HCT116 (cell line): ENCODE data around the gene BMP7. TPM values are rescaled to one million over a fixed set of nuclear protein-coding genes. Genes with fewer than 3 reads are reported as not detected.
A peak's percentile ranks its signal among the peaks of the same experiment; 100 is the strongest.

Source experiments
- ATAC-seq: fragments of 200-7000 bp; cut with Tn5 transposase; 2 replicates; pipeline ENCODE4 v1.9.1; 2020; ENCODE audit warnings: mild to moderate bottlenecking, moderate library complexity
- BruUV-seq: library from RNA; stranded (reverse); fragments of 400-500 nt; replicated peaks from 2 replicates; lab custom pipeline; 2021; lab: Mats Ljungman, UMichigan
- CTCF ChIA-PET: fragments of 300-600 bp; sonication (Branson Sonifier 250); formaldehyde crosslinking; loops from one replicate; lab custom pipeline; 2021; ENCODE audit warnings: antibody characterized with exemption; lab: Charles Lee
- POLR2A ChIA-PET: fragments of 300-600, 350-600 bp; sonication (Branson Sonifier 250); formaldehyde crosslinking; loops from one replicate; lab custom pipeline; 2021; ENCODE audit warnings: antibody characterized with exemption; lab: Charles Lee
- RAD21 ChIA-PET, 2 experiments: fragments of 300-600 bp; sonication (Branson Sonifier 250); formaldehyde crosslinking; loops; one replicate each; lab custom pipeline; 2023; ENCODE audit warnings: low total read pairs in 2 of 2; ENCODE audit not compliant: uncharacterized antibody in 2 of 2, unreplicated experiment in 2 of 2, low non-redundant PET in 1 of 2; lab: Charles Lee
- DNase-seq: peaks from one replicate; pipeline ENCODE4 v3.0.0-alpha.2; 2010; ENCODE audit warnings: low read depth, low spot score
- H2AFZ ChIP-seq: fragments of 200-600 bp; shearing (Covaris generic), sonication (generic); 2 replicates; pipeline ENCODE4 v1.6.1; 2017; ENCODE audit warnings: low read depth, mixed run types, mixed read lengths, antibody characterized with exemption, low read length; ENCODE audit not compliant: poor library complexity, severe bottlenecking
- H3K27ac ChIP-seq: 2 replicates; pipeline ENCODE4 v1.5.1; 2012; ENCODE audit warnings: low read depth, low read length
- H3K27me3 ChIP-seq: fragments of 200-600 bp; sonication (generic); 2 replicates; pipeline ENCODE4 v1.6.1; 2016; ENCODE audit warnings: mixed run types, low read length, mixed read lengths; ENCODE audit not compliant: insufficient read depth
- H3K36me3 ChIP-seq, 2 experiments: fragments of 200-500 bp in 1 of 2; fragments of 200-600 bp in 1 of 2; sonication (Bioruptor generic) in 1 of 2; sonication (generic) in 1 of 2; 2 replicates each; pipeline versions ENCODE4 v1.5.1 to v1.6.1; 2014 to 2016; ENCODE audit warnings: low read length in 2 of 2, inconsistent platforms in 1 of 2, mixed read lengths in 1 of 2, mixed run types in 1 of 2; ENCODE audit not compliant: insufficient read depth in 2 of 2, control insufficient read depth in 1 of 2
- H3K4me1 ChIP-seq, 2 experiments: fragments of 200-600 bp in 1 of 2; sonication (generic) in 1 of 2; 2 replicates each; pipeline versions ENCODE4 v1.5.1 to v1.6.1; 2012 to 2017; ENCODE audit warnings: low read length in 2 of 2, inconsistent platforms in 1 of 2, mild to moderate bottlenecking in 1 of 2, mixed read lengths in 1 of 2, mixed run types in 1 of 2, moderate library complexity in 1 of 2; ENCODE audit not compliant: insufficient read depth in 2 of 2, control insufficient read depth in 1 of 2
- H3K4me2 ChIP-seq: fragments of 200-600 bp; sonication (generic); 2 replicates; pipeline ENCODE4 v1.6.1; 2017; ENCODE audit warnings: mixed run types, low read length, mixed read lengths
- H3K4me3 ChIP-seq, 2 experiments: fragments of 200-600 bp in 1 of 2; sonication (generic) in 1 of 2; replicated peaks in 1 of 2; 2 replicates each; pipeline ENCODE4 v1.5.1; 2011 to 2016; ENCODE audit warnings: low read length in 2 of 2, control low read depth in 1 of 2, low read depth in 1 of 2, mild to moderate bottlenecking in 1 of 2, mixed read lengths in 1 of 2, mixed run types in 1 of 2
- H3K79me2 ChIP-seq: fragments of 200-600 bp; sonication (generic); 2 replicates; pipeline ENCODE4 v1.6.1; 2017; ENCODE audit warnings: mild to moderate bottlenecking, mixed run types, low read length, moderate library complexity, mixed read lengths; ENCODE audit not compliant: insufficient read depth
- H3K9ac ChIP-seq: fragments of 200-600 bp; sonication (generic); 2 replicates; pipeline ENCODE4 v1.6.1; 2016; ENCODE audit warnings: low read length, mixed read lengths
- H3K9me2 ChIP-seq: fragments of 200-600 bp; sonication (generic), shearing (Covaris generic); 2 replicates; pipeline ENCODE4 v1.6.1; 2017; ENCODE audit warnings: mixed run types, mild to moderate bottlenecking, moderate library complexity; ENCODE audit not compliant: insufficient read depth
- H3K9me3 ChIP-seq, 2 experiments: fragments of 200-500 bp in 1 of 2; fragments of 200-600 bp in 1 of 2; sonication (Bioruptor generic) in 1 of 2; sonication (generic) in 1 of 2; 2 replicates each; pipeline ENCODE4 v1.6.1; 2014 to 2017; ENCODE audit warnings: low read length in 2 of 2, mixed read lengths in 2 of 2, inconsistent platforms in 1 of 2, low read depth in 1 of 2, mild to moderate bottlenecking in 1 of 2, mixed run types in 1 of 2, moderate library complexity in 1 of 2; ENCODE audit not compliant: control insufficient read depth in 1 of 2, insufficient read depth in 1 of 2
- H4K20me1 ChIP-seq: fragments of 200-600 bp; sonication (generic), shearing (Covaris generic); 2 replicates; pipeline ENCODE4 v1.6.1; 2017; ENCODE audit warnings: mixed run types, mild to moderate bottlenecking, moderate library complexity; ENCODE audit not compliant: insufficient read depth
- CBX3 ChIP-seq: IDR thresholded peaks from 2 replicates; pipeline ENCODE4 v1.6.1; 2012; ENCODE audit warnings: low read depth
- ELF1 ChIP-seq: IDR thresholded peaks from 2 replicates; pipeline ENCODE4 v1.6.1; 2012; ENCODE audit warnings: low read depth, borderline replicate concordance
- EZH2phosphoT487 ChIP-seq: fragments of 200-600 bp; IDR thresholded peaks from 2 replicates; pipeline ENCODE4 v1.6.1; 2018; ENCODE audit warnings: antibody characterized with exemption, borderline replicate concordance
- FOSL1 ChIP-seq: IDR thresholded peaks from 2 replicates; pipeline ENCODE4 v1.6.1; 2012; ENCODE audit warnings: low read depth
- POLR2AphosphoS5 ChIP-seq: IDR thresholded peaks from 2 replicates; pipeline ENCODE4 v1.6.1; 2011; ENCODE audit warnings: mild to moderate bottlenecking, low read depth, low read length, moderate library complexity
- RAD21 ChIP-seq: IDR thresholded peaks from 2 replicates; pipeline ENCODE4 v1.6.1; 2012; ENCODE audit warnings: low read depth, mild to moderate bottlenecking
- SIN3A ChIP-seq: IDR thresholded peaks from 2 replicates; pipeline ENCODE4 v1.6.1; 2012; ENCODE audit warnings: low read depth
- ZFX ChIP-seq: fragments of 450-650 bp; IDR thresholded peaks from 2 replicates; pipeline ENCODE4 v1.6.1; 2017
- ZNF274 ChIP-seq: fragments of 200-500 bp; sonication (Bioruptor generic); IDR thresholded peaks from 2 replicates; pipeline ENCODE4 v1.6.1; 2014; ENCODE audit warnings: mild to moderate bottlenecking, low read depth, low read length, inconsistent platforms
- intact Hi-C: fragments of 100-400 bp; cut with micrococcal nuclease; formaldehyde crosslinking; loops from 2 replicates; pipeline ENCODE4 v1.10.0; 2022
- total RNA-seq: library from RNA; stranded (reverse); gene quantifications from one replicate; pipeline ENCODE4 v1.2.1, GENCODE V29; 2021; ENCODE audit not compliant: unreplicated experiment
- TF ChIP-seq, protein P1 (sequence below), 3 experiments: fragments of 200-600 bp in 1 of 3; sonication (generic) in 1 of 3; IDR thresholded peaks in 2 of 3; conservative IDR thresholded peaks in 1 of 3; 2 replicates each; pipeline ENCODE4 v1.5.1; 2012 to 2017; ENCODE audit warnings: low read depth in 2 of 3, low read length in 2 of 3, antibody characterized with exemption in 1 of 3, borderline replicate concordance in 1 of 3, control low read depth in 1 of 3, mild to moderate bottlenecking in 1 of 3, mixed read lengths in 1 of 3, mixed run types in 1 of 3, moderate library complexity in 1 of 3; ENCODE audit not compliant: insufficient read depth in 1 of 3

The BMP7 gene
- total RNA-seq, 1 experiment from 2014 or later = 7.0 TPM

- no peak overlapping the region for H3K9ac ChIP-seq
- no peaks in the 10 kb centered on the region for H3K4me1 ChIP-seq
- H3K4me2 ChIP-seq = no peak overlapping the region
- no peaks in the 10 kb centered on the region for H4K20me1 ChIP-seq
- no peaks in the 10 kb centered on the region for H3K36me3 ChIP-seq
- no peaks in the 10 kb centered on the region for H3K9me2 ChIP-seq
- H3K79me2 ChIP-seq = no peaks in the 10 kb centered on the region
- intact Hi-C loops = no loop called here
- TF ChIP-seq ZNF274 (no peak), ELF1 (no peak), ZFX (no peak), CBX3 (no peak), FOSL1 (no peak), POLR2AphosphoS5 (no peak), SIN3A (no peak), EZH2phosphoT487 (no peak), RAD21 (0 out of 2 replicates have a peak, but pooled peaks have one; percentile 19)
- TF ChIP-seq, protein P1, sequence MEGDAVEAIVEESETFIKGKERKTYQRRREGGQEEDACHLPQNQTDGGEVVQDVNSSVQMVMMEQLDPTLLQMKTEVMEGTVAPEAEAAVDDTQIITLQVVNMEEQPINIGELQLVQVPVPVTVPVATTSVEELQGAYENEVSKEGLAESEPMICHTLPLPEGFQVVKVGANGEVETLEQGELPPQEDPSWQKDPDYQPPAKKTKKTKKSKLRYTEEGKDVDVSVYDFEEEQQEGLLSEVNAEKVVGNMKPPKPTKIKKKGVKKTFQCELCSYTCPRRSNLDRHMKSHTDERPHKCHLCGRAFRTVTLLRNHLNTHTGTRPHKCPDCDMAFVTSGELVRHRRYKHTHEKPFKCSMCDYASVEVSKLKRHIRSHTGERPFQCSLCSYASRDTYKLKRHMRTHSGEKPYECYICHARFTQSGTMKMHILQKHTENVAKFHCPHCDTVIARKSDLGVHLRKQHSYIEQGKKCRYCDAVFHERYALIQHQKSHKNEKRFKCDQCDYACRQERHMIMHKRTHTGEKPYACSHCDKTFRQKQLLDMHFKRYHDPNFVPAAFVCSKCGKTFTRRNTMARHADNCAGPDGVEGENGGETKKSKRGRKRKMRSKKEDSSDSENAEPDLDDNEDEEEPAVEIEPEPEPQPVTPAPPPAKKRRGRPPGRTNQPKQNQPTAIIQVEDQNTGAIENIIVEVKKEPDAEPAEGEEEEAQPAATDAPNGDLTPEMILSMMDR (IDR thresholded peaks at IDR 0.05 in 2 of 3, conservative IDR thresholded peaks at IDR 0.05 in 1 of 3; ENCODE audit: borderline replicate concordance in 1 of 3, insufficient read depth in 1 of 3, low read depth in 2 of 3, low read length in 2 of 3) = peak in 1 of 3 experiments; percentile 15; a peak in 1 of 6 replicates
- TF ChIP-seq, all 23 proteins: peak for 2
- Histone ChIP-seq H2AFZ (no peak overlapping the region), H3K4me3 (no peak overlapping the region), H3K27ac (no peak overlapping the region), H3K27me3 (no peaks in the 10 kb centered on the region), H3K9me3 (no peaks in the 10 kb centered on the region)
- ChIA-PET POLR2A (interaction anchor here (1.0 kb wide), 1 partner anchor 20 kb away, joined by 3 read pairs; no protein-coding TSS in a partner anchor), RAD21 (no interaction called here), CTCF (interaction anchor here (0.8 kb wide), 1 partner anchor 151 kb away, joined by 3 read pairs; no protein-coding TSS in a partner anchor)
- ATAC-seq = no peak
- DNase-seq = no peak
- no TSS peak for BruUV-seq
These were observed 85.5 kb downstream of the BMP7 start for GRCh38 chr20:57180954-57181353.
